Loucy (cell line): Measurements from ENCODE around the gene YAE1.

Experiments used
- H2AFZ ChIP-seq: fragments of 200-600 bp; sonication (generic); 2 replicates; pipeline ENCODE4 v1.6.0; 2016; ENCODE audit warnings: antibody characterized with exemption, mild to moderate bottlenecking, low read length, moderate library complexity
- H3F3A ChIP-seq: fragments of 200-600 bp; 2 replicates; pipeline ENCODE4 v1.6.0; 2016; ENCODE audit warnings: antibody characterized with exemption, low read depth, mild to moderate bottlenecking
- H3K27me3 ChIP-seq: fragments of 200-600 bp; sonication (generic); 2 replicates; pipeline ENCODE4 v1.6.1; 2014; ENCODE audit warnings: low read length, mild to moderate bottlenecking; ENCODE audit not compliant: insufficient read depth, poor library complexity, severe bottlenecking
- H3K36me3 ChIP-seq: fragments of 200-600 bp; sonication (generic); 2 replicates; pipeline ENCODE4 v1.6.1; 2016; ENCODE audit warnings: low read length; ENCODE audit not compliant: insufficient read depth
- H3K4me1 ChIP-seq: fragments of 200-600 bp; sonication (generic); 2 replicates; pipeline ENCODE4 v1.5.1; 2014; ENCODE audit warnings: low read length, mild to moderate bottlenecking; ENCODE audit not compliant: insufficient read depth, poor library complexity, severe bottlenecking
- H3K4me2 ChIP-seq: fragments of 200-600 bp; sonication (generic); 2 replicates; pipeline ENCODE4 v1.6.0; 2014; ENCODE audit warnings: antibody characterized with exemption, low read length, low read depth, mild to moderate bottlenecking; ENCODE audit not compliant: poor library complexity, severe bottlenecking
- H3K4me3 ChIP-seq: fragments of 200-600 bp; sonication (generic); 2 replicates; pipeline ENCODE4 v1.5.1; 2014; ENCODE audit warnings: low read length, mild to moderate bottlenecking, mixed read lengths; ENCODE audit not compliant: poor library complexity, severe bottlenecking
- H3K79me2 ChIP-seq: fragments of 200-600 bp; sonication (generic); 2 replicates; pipeline ENCODE4 v1.6.1; 2014; ENCODE audit warnings: low read length; ENCODE audit not compliant: insufficient read depth
- H3K9ac ChIP-seq: fragments of 200-600 bp; sonication (generic); 2 replicates; pipeline ENCODE4 v1.6.0; 2014; ENCODE audit warnings: mild to moderate bottlenecking, low read depth, low read length, moderate library complexity; ENCODE audit not compliant: poor library complexity, severe bottlenecking
- H3K9me2 ChIP-seq: fragments of 200-600 bp; sonication (generic); replicated peaks from 2 replicates; pipeline ENCODE4 v1.6.1; 2016; ENCODE audit warnings: low read depth, low read length, mixed read lengths
- H3K9me3 ChIP-seq: fragments of 200-600 bp; sonication (generic); 2 replicates; pipeline ENCODE4 v1.6.1; 2014; ENCODE audit warnings: mild to moderate bottlenecking, antibody characterized with exemption, low read length, low read depth; ENCODE audit not compliant: insufficient read depth
- H4K20me1 ChIP-seq: fragments of 200-600 bp; sonication (generic); 2 replicates; pipeline ENCODE4 v1.6.0; 2014; ENCODE audit warnings: antibody characterized with exemption, low read length, mild to moderate bottlenecking; ENCODE audit not compliant: insufficient read depth, poor library complexity, severe bottlenecking
- CTCF ChIP-seq: fragments of 200-600 bp; sonication (generic); conservative IDR thresholded peaks from 2 replicates; pipeline ENCODE4 v1.5.1; 2014; ENCODE audit warnings: mild to moderate bottlenecking, antibody characterized with exemption, low read length
- EZH2phosphoT487 ChIP-seq: fragments of 200-600 bp; IDR thresholded peaks from 2 replicates; pipeline ENCODE4 v1.6.1; 2018; ENCODE audit warnings: antibody characterized with exemption, mild to moderate bottlenecking, moderate library complexity, borderline replicate concordance

Gene YAE1

GRCh38 chr7:39553436-39553835 lies 12.8 kb upstream of the YAE1 start:
- no peak for TF ChIP-seq EZH2phosphoT487
- Histone ChIP-seq H3K79me2 (no peaks in the 10 kb centered on the region), H3K9ac (no peak overlapping the region), H3K9me2 (no peaks in the 10 kb centered on the region), H3K27me3 (no peaks in the 10 kb centered on the region), H3K4me2 (no peak overlapping the region), H3K36me3 (no peaks in the 10 kb centered on the region), H4K20me1 (no peaks in the 10 kb centered on the region), H3F3A (no peaks in the 10 kb centered on the region), H3K9me3 (no peaks in the 10 kb centered on the region), H3K4me1 (no peaks in the 10 kb centered on the region), H2AFZ (no peak overlapping the region), H3K4me3 (no peak overlapping the region)

GRCh38 chr7:39554583-39555165 lies 11.5 kb upstream of the YAE1 start:
- Histone ChIP-seq H3K27me3 (no peaks in the 10 kb centered on the region), H3K36me3 (no peaks in the 10 kb centered on the region), H3F3A (no peaks in the 10 kb centered on the region), H3K4me3 (no peak overlapping the region), H3K9me2 (no peaks in the 10 kb centered on the region), H3K9ac (no peak overlapping the region), H2AFZ (no peak overlapping the region), H3K9me3 (no peaks in the 10 kb centered on the region), H3K4me2 (no peak overlapping the region), H4K20me1 (no peaks in the 10 kb centered on the region), H3K4me1 (no peaks in the 10 kb centered on the region), H3K79me2 (no peaks in the 10 kb centered on the region)
- no peak for TF ChIP-seq CTCF
- TF ChIP-seq EZH2phosphoT487, result no peak

GRCh38 chr7:39557222-39557621 lies 9.0 kb upstream of the YAE1 start:
- no peaks in the 10 kb centered on the region for H3K9me2 ChIP-seq
- H3K79me2 ChIP-seq, result no peaks in the 10 kb centered on the region
- no peaks in the 10 kb centered on the region for H3K9me3 ChIP-seq
- H3K4me3 ChIP-seq, result no peak overlapping the region
- H2AFZ ChIP-seq, result no peak overlapping the region
- H3K4me2 ChIP-seq, result no peak overlapping the region
- no peaks in the 10 kb centered on the region for H3F3A ChIP-seq
- H3K27me3 ChIP-seq, result peaks cover 9% of the 10 kb centered on the region
- no peaks in the 10 kb centered on the region for H3K4me1 ChIP-seq
- TF ChIP-seq CTCF, result no peak
- TF ChIP-seq EZH2phosphoT487, result no peak
- no peaks in the 10 kb centered on the region for H3K36me3 ChIP-seq
- no peaks in the 10 kb centered on the region for H4K20me1 ChIP-seq
- H3K9ac ChIP-seq, result no peak overlapping the region

DNA sequence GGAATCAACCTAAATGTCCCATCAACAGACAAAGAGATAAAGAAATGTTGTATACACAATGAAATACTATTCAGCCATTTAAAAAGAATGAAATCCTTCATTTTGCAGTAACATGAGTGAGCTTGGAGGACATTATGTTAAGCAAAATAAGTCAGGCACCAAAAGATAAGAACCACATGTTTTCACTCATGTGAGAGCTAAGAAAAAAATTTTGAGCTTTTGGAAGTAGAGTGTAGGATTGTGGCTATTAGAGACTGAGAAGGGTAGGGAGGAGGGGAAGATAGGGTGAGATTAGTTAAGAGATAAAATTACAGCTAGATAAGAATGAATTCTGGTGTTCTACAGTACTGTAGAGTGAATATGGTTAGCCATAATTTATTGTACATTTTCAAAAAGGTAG lies 8.3 kb upstream of the YAE1 start:
- no peaks in the 10 kb centered on the region for H3K79me2 ChIP-seq
- H2AFZ ChIP-seq, result no peak overlapping the region
- H3K9ac ChIP-seq, result no peak overlapping the region
- H3F3A ChIP-seq, result no peaks in the 10 kb centered on the region
- TF ChIP-seq CTCF (no peak), EZH2phosphoT487 (no peak)
- H3K36me3 ChIP-seq, result no peaks in the 10 kb centered on the region
- no peak overlapping the region for H3K4me2 ChIP-seq
- peaks cover 9% of the 10 kb centered on the region for H3K27me3 ChIP-seq
- no peak overlapping the region for H3K4me3 ChIP-seq
- no peaks in the 10 kb centered on the region for H3K9me3 ChIP-seq
- no peaks in the 10 kb centered on the region for H3K9me2 ChIP-seq
- no peaks in the 10 kb centered on the region for H3K4me1 ChIP-seq
- no peaks in the 10 kb centered on the region for H4K20me1 ChIP-seq
